ENCODE results near the gene CHD2. TPM values are rescaled to one million over a fixed set of nuclear protein-coding genes. Genes with fewer than 3 reads are reported as not detected.

The CHD2 gene
- total and polyA plus RNA-seq, 10 of the 15 experiments (the other 5 are each of a cell fraction or from before 2014, with no cell fraction given) = 38.1 to 94.7 (median 63.3) TPM

DNA sequence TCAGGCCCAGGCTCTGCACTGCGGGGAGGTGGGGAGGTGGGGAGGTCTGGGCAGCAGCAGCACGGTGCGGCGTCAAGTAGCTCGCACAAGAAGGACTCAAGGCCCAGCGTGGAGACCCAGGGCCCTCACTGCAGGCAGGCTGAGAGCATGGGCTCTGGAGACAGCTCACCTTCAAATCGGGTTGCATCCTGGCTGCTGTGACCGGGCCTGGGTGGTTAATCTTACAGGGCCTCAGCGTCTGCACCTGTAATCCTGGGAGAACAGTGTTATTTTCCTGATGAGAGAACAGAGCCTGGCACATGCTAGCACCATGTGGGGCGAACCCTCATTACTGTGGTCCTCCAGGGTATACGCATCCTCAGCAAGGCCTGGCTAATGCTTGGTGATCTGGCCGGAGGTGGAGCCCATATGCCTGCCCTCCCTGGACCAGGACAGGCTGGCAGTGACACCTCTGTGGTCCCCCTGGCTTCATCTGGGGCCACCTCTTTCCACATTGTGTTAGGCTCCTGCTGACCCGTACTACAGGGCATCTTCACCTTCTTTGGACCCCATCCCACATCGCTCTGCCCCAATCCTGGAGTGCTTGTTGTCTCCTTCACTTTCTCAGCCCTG lies 133.4 kb downstream of the CHD2 start:
- FAIRE-seq (no peak), ATAC-seq (no peak), DNase-seq (ENCODE audit: low read depth, low spot score) (no peak)
- no peaks in the 10 kb centered on the region for H3K79me2 ChIP-seq (ENCODE audit: control insufficient read depth, insufficient read depth, low read length)
- no peak overlapping the region for H3K4me2 ChIP-seq (ENCODE audit: control insufficient read depth, insufficient read depth)
- intact Hi-C loops (cut with micrococcal nuclease; ENCODE audit: unreplicated experiment) = loop anchor here (5.0 to 10.0 kb wide), 2 partner anchors 239 to 944 kb away; no protein-coding TSS in a partner anchor
- H3K27ac ChIP-seq (ENCODE audit: control insufficient read depth, insufficient read depth) = no peak overlapping the region
- H2AFZ ChIP-seq (ENCODE audit: control insufficient read depth, low read depth, low read length) = no peak overlapping the region
- POLR2A ChIA-PET = no interaction called here
- TF ChIP-seq RBBP5 (conservative IDR thresholded peaks at IDR 0.05) (no peak), EP300 (IDR thresholded peaks at IDR 0.05; ENCODE audit: borderline replicate concordance in 1 of 2, control insufficient read depth in 1 of 2, low read depth in 2 of 2, low read length in 2 of 2) (no peak), BACH1 (IDR thresholded peaks at IDR 0.05; ENCODE audit: borderline replicate concordance) (no peak), POLR2A (IDR thresholded peaks at IDR 0.05; ENCODE audit: low read depth, low read length) (no peak), MTA3 (IDR thresholded peaks at IDR 0.05; ENCODE audit: borderline replicate concordance, low read length) (no peak), ETV6 (conservative IDR thresholded peaks at IDR 0.05 in 1 of 2, IDR thresholded peaks at IDR 0.05 in 1 of 2; ENCODE audit: borderline replicate concordance in 1 of 2, low read depth in 1 of 2) (no peak), CBX5 (IDR thresholded peaks at IDR 0.05; ENCODE audit: low read depth) (no peak), ZNF274 (IDR thresholded peaks at IDR 0.05; ENCODE audit: insufficient read depth, insufficient read length) (no peak), PAX5 (IDR thresholded peaks at IDR 0.05; ENCODE audit: borderline replicate concordance, low read depth, low read length) (no peak)
- TF ChIP-seq, protein P1, sequence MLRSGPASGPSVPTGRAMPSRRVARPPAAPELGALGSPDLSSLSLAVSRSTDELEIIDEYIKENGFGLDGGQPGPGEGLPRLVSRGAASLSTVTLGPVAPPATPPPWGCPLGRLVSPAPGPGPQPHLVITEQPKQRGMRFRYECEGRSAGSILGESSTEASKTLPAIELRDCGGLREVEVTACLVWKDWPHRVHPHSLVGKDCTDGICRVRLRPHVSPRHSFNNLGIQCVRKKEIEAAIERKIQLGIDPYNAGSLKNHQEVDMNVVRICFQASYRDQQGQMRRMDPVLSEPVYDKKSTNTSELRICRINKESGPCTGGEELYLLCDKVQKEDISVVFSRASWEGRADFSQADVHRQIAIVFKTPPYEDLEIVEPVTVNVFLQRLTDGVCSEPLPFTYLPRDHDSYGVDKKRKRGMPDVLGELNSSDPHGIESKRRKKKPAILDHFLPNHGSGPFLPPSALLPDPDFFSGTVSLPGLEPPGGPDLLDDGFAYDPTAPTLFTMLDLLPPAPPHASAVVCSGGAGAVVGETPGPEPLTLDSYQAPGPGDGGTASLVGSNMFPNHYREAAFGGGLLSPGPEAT (IDR thresholded peaks at IDR 0.05; ENCODE audit: low read depth) = no peak
- TF ChIP-seq, protein P2, sequence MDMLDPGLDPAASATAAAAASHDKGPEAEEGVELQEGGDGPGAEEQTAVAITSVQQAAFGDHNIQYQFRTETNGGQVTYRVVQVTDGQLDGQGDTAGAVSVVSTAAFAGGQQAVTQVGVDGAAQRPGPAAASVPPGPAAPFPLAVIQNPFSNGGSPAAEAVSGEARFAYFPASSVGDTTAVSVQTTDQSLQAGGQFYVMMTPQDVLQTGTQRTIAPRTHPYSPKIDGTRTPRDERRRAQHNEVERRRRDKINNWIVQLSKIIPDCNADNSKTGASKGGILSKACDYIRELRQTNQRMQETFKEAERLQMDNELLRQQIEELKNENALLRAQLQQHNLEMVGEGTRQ (IDR thresholded peaks at IDR 0.05; ENCODE audit: borderline replicate concordance, low read depth, low read length) = no peak
- SMC1A ChIA-PET (ENCODE audit: uncharacterized antibody, unreplicated experiment) = interaction anchor here (1.8 kb wide), 1 partner anchor 1086 kb away, joined by 4 read pairs; no protein-coding TSS in a partner anchor
- no peaks in the 10 kb centered on the region for H3K27me3 ChIP-seq (replicated peaks in 1 of 2; ENCODE audit: control insufficient read depth in 2 of 2, insufficient read depth in 2 of 2, low read length in 1 of 2)
- 40% methylated on average over 10 of the region's 14 CpGs for WGBS (ENCODE audit: insufficient coverage, insufficient replicate concordance, low lambda C conversion rate, missing lambda C conversion rate)
- no peak overlapping the region for H3K4me3 ChIP-seq
- peaks cover 4% of the 10 kb centered on the region; the same call in 1 of the 2 replicates for H4K20me1 ChIP-seq (ENCODE audit: control insufficient read depth, insufficient read depth)
- H3K4me1 ChIP-seq (ENCODE audit: control insufficient read depth, insufficient read depth, low read length) = no peaks in the 10 kb centered on the region
- in situ Hi-C loops (cut with MboI) = loop anchor here (25.0 kb wide), 1 partner anchor 1279 kb away; no protein-coding TSS in a partner anchor
- H3K9me3 ChIP-seq (replicated peaks; ENCODE audit: control insufficient read depth, insufficient read depth, low read length) = no peaks in the 10 kb centered on the region
- RAD21 ChIA-PET (ENCODE audit: unreplicated experiment) = interaction anchor here (2.7 kb wide), 1 partner anchor 1086 kb away, joined by 9 read pairs; no protein-coding TSS in a partner anchor
- H3K9ac ChIP-seq (ENCODE audit: control insufficient read depth, insufficient read depth, low read length) = no peak overlapping the region
- CTCF ChIA-PET = interaction anchor here (1.7 kb wide), 1 partner anchor 236 kb away, joined by 8 read pairs; no protein-coding TSS in a partner anchor
- BruUV-seq (replicated peaks) = no TSS peak
- H3K36me3 ChIP-seq (ENCODE audit: control insufficient read depth in 2 of 2, insufficient read depth in 2 of 2, low read length in 1 of 2) = no peaks in the 10 kb centered on the region

Measured in GM12878 (cell line).